HG03280 (cell line): ENCODE data around the gene TRIM9.

Experiments
- ATAC-seq: cut with Tn5 transposase; IDR thresholded peaks from one replicate; pipeline ENCODE4 v1.9.1; 2021; ENCODE audit warnings: mild to moderate bottlenecking, moderate library complexity; ENCODE audit not compliant: unreplicated experiment

TRIM9 gene

DNA sequence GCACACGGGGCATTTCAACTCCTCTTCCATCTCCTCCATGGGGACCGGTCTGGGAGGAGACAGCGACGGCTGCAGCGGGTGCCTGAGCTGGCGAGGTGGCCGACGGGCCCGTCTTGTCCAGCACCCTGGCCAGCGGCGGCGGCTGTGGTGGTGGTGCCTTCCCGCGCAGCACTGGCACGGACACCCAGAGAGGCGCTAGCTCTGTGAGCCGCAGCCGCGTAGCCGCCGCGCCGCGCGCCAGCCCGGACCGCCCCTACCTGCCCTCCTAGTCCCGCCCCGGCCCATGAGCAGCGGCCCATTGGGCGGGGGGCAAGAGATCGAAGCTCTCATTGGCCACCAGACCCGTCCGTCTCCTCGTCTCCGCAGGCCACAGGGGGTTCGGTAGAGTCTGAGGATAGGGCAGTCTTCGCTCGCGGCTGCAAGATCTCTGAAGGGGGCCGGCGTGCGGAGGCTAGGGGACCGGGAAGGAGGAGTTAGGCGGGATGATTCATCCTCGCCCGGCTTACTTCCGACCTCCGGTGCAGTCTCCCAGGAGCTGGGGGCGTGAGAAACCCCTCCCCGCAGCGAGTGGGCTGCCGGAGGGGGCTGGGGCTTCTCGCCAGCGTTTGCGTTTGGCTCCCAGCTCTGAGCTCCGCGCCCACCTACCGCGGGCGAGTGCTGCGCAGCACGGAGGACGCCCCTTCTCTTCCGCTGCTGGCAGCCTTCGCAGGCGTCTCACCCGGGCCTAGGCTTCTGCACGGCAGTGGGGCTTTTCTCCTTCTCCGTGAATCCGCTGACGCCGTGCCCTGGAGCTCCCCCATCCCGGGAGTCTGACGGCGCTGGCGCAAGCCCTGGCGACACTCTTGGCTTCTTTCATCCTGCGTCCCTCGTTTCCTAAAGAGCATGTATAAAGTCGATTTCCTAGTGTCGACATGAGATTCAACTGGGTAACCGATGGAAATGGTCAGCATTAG, at the start of gene TRIM9:
TSS of gene TRIM9 (minus strand) at position 205 of the 953 bp plus-strand sequence. CDS start at position 39, 166 bp downstream.
- peak; percentile 98 for ATAC-seq

DNA sequence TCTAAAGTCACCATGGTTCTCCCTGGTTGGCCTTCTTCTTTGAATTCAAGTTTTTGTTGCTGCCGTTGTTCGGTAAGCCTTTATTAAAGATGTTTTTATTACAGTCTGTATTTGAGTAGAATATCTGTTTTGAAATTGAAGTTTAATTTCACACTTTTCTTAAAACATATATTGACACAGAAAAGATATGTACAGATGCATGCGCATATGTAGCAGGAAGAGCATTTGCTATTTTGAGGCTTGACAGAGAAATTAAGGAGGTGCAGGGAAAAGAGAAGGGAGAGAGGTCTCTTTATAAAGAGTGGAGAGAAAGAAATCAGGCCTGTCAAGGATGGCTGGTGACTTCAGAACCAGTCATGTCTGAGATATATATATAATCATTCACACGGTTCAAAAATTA, 46.0 kb upstream of the TRIM9 start:
- ATAC-seq: no peak

DNA sequence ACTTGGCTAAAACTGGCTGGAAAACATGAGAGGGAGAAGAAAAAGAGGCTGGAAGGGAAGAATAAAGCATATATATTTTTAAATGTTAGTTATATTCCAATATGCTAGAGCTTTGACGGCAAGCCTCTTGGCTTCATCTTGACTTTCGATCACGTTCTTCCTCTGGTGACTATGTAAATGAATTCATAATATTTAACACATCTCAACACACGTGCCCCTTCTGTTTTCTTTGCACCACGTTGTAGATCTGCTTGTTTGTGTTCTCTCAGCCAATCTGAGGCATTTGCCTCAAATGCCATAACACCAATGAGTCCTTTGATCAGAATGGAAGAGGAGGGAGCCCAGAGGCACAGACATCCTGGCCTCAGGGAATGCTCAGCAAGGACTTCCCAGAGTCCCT, 45.4 kb upstream of the TRIM9 start:
- no peak for ATAC-seq

DNA sequence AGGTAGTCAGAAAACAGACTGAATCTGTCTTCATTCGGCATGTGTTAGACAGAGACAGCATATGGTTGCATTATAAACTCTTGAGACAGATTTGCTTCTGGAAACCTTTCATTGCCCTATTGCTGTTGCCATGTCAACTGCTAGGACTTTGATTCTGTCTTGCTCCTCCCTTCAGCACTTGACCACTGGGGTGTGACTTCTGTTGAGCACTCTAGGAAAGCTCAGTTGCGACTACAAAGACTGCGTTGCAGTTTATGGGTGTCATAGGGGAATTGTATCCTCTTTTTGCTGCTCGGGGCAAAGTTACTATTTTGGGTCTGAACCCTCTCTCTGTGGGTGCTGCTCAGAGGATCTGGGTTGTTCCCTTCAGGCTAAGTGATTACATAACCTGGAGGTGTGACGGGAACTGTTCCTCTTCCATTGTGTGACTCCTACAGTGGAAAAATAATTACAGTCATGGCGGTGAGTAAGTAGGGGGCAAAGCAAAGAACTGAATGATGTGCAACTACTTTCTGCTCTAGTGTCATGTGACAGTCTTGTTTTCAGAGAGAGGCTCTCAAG, 44.3 kb upstream of the TRIM9 start:
- no peak for ATAC-seq

DNA sequence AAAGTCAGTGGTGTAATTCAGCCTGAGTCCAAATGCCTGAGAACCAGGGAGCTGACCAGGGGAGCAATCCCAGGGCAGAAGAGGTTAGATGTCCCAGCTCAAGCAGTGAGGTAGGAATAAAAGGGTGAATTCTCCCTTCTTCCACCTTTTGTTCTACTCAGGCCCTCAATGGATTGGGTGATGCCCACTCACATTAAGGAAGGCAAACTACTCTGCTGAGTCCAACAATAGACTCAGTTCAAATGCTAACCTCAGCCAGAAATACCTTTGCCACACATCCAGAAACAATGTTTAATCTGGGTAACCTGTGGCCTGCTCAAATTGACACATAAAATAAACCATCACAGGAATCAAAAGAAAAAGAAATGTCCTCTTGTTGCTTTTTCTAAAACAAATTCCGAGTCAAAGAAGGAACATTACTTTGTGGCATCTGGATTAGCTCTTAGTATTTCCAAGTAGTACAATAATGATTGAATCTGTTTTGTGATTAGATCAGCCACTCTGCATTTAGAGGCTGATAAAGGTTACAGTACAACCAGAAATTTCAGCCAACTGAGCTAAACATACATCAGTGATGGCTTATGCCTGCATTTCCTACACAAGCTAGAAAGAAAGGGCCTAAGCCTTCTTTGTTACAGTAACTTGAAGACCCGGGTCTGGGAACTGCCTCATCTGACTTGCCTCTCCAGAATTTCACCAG, 43.6 kb upstream of the TRIM9 start:
- ATAC-seq: no peak

DNA sequence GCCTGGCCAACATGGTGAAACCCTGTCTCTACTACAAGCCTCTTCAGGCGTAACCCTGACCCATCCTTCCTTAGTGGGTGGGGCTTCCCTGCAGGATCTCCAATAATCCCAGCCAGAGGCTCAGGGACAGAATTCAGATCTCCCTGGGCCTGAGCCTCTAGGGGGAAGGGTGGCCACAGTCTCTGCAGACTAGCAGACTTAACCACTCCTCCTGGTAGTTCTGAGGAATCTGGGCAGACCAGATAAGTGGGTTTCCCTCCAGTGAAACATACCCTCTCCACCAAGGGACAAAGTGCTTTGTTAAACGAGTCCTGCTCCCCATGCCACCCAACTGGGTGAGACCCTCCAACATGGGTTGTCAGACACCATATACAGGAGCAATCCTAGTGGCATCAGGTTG, 36.6 kb upstream of the TRIM9 start:
- no peak for ATAC-seq

DNA sequence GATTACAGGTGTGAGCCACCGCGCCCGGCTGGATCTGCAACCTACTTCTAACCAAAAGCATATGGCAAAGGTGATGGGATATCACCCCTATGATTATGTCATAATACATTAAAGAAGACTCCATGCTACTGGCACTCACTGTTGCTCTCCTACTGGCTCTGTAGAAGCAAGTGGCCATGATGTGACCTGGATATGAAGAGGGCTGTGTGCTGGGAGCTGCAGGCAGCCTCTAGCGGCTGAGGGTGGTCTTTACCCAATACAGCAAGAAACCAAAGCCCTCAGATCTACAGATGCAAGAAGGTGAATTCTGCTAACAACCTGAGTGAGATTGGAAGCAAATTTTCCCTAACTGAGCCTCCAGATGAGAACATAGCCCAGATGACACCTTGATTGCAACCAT, 34.2 kb upstream of the TRIM9 start:
- no peak for ATAC-seq

DNA sequence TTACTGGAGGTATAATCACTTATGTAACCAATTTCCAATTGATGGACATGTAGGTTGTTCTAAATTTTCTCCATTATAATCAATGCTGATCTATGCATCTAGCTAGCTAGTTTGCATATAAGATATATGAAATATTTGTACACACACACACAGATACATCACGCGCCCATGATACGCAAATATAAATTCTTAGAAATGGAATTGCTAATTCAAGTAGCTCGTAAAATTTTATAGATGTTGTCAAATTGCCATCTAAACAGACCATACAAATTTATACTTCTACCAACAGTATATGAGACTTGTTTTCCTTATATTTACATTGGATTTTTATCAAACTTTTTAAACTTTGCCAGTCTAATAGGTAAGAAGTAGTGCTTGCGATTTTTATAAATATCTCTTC, 29.1 kb upstream of the TRIM9 start:
- no peak for ATAC-seq

DNA sequence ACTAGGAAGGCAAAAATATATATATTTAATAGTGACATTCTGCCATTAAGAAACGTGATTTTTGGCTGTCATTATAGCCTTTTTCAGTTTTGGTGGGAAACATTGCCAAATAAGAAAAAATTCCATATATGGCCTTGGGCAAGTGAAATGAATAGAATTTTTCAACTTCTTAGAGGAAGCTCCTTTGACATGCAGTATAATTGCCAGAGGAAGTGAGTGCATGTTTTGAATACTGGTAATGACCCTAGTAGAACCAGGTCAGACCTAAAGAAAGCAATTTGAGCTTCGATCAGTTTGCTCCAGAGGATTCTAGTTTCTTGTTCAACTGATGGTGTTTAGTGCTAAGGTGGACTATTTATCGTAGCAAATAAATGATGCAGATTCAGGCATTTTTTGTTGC, 26.2 kb upstream of the TRIM9 start:
- no peak for ATAC-seq

DNA sequence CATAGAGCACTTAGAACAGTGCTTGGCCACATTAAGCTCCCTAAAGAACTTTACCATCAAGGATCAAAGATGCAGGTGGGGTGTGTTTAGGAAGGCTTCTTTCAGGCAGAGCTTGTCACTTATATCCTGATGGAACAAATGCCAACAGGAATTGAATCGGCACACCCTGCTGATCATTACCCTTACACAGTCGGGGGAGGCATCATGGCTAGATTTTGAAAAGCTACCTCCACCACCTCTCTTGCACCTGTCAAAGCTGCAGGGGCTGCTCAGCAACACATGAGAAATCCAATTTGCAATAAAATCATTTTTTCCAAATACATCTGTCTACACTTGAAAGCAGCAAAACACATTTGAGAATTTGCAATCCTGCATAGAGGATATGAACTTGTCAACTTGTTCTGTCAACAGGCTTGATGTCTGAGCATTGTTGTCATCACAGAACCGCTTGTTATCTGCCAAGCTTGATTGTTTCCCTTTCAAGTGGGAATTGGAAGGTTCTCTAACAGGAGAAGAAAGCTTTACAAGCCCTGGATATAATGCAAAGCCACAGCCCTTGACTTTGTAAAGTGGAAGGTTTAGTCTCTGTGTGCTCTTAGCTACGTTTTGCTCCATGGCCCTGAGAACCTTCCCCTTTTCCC, 24.6 kb upstream of the TRIM9 start:
- ATAC-seq: no peak

DNA sequence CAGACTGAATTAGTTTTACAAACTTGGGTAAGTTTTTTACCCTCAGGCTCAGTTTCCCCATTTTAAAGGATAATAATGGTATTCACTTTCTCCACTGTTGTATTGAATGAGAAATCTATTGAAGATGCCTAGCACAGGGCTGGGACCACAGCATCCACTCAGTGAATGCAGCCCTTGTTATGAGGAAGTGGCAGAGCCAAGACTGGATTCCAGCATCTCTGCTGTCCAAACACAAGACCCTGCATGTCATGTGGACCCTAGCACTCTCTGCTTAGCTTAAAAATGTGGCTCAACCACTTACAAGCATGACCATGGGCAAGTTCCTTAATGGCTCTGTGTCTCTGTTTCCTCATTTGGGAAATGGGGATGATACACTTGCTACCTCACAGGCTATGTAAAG, 24.1 kb upstream of the TRIM9 start:
- no peak for ATAC-seq

DNA sequence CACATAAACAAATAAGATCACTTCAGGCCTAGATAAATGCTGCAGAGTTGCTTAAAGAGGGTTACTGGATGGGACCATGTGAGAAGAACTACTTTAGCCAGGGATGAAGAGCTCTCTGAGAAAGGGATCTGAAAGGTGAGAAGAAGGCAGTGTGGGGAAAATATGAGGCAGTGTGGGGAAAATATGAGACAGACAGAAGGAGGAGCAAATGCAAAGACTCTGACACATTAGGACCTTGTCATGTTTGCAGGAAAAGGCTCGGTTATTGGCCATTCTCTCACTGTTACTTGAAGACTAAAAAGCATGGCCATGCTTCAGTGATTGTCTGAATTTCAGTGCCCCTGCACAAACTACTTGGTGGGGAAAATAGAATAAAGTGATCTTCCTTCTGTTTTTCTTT, 22.7 kb upstream of the TRIM9 start:
- no peak for ATAC-seq

DNA sequence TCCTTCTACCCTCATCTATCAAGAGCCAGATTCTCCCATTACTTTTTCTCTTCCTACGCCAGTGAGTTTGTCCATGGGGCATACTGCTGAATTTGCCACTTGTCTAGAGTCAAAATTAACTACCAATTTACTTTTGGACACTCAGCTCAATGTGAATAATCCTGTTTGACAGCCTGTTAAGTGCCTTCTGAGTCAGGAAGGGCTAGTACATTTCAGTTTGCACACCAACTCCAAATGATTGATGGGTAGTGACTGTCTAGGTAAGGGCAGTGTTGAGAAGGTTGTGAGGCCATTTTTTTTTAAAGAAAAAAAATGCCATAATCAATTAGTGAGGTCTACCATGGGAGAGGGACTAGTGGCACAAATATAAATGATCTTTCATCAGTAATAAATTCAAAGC, 21.8 kb upstream of the TRIM9 start:
- ATAC-seq: no peak

DNA sequence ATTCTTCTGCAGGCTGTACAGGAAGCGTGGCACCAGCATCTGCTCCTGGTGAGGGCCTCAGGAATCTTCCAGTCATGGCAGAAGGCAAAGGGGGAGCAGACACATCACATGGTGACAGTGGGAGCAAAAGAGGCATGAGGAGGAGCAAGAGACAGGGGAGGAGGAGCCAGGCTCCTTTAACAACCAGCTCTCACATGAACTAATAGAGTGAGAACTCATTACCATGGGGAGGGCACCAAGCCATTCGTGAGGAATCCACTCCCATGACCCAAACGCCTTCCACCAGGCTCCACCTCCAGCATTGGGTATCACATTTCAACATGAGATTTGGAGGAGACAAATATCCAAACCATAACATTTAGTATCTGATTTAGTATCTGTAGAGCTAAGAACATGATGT, 14.7 kb upstream of the TRIM9 start:
- no peak for ATAC-seq

DNA sequence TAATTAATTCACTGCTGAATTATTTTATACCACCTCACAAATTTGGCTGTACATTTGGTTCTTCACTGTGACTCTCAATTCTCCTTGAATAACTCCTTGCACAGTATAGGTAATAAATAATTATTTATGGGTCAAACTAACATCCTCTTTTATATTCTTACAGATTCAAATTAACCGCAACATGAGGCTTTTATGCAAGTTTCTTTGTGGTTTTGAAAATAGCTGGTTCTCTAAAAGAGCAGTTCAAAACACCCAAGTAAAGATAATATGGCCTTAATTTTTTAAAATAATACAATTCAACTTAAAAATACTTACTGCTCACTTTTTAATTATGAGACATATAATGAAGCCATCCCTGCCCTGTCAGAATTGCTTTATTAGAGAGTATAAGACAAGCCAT, 12.9 kb upstream of the TRIM9 start:
- no peak for ATAC-seq

DNA sequence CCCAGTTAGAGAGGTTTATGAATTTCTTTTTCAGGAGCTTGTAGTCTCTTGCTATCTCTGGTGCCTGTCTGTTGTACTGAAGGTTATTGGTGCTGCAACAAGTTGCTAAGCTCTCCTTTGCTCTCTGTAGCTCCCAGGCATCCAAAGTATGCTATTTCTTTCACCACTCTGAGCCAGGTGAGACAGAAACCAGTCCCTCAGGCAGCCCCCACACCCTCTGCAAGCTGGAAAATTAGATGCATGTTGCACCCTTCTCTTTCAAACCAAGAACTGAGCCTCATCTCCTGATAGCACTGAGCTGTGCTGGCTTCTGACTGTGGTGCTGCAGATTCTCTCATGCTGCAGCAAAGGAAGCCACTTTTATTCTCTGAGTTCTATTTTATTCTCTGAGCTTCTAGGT, 9.6 kb upstream of the TRIM9 start:
- no peak for ATAC-seq

DNA sequence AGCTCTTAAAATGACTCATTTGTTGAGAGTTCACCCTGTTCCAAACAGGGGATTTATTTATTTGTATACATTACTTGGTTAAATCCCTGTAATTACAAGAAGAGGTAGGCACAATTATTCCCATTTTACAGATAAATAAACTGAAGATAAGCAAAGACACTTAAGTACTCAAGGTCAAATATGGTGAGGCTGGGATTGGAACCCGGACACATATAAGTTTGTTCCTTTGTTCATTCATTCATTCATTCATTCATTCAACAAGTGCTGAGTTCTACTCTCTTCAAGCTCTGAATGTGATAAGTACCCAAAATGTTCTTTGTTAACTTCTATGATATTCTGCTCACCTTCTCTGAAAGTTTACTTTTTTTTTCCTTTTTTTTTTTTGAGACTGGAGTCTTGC, 2.4 kb upstream of the TRIM9 start:
- no peak for ATAC-seq

DNA sequence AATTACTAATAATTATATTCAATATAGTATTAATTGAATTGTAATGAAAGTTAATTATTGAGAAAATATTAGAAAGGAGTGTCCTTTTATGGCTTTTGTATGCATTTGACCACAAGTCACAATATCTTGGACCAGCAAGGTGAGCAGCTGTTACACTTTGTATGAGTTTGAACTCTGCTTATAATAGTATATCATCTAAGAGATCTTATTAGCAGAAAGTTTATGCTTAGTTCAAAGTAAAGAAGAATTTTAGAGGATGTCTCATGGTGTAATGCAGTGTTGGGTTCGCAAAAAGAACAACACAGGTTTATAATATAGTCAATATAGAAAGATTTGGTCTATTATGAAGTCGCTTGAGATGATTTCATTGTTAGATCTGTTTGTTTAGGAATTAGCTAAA, 2.0 kb upstream of the TRIM9 start:
- no peak for ATAC-seq

DNA sequence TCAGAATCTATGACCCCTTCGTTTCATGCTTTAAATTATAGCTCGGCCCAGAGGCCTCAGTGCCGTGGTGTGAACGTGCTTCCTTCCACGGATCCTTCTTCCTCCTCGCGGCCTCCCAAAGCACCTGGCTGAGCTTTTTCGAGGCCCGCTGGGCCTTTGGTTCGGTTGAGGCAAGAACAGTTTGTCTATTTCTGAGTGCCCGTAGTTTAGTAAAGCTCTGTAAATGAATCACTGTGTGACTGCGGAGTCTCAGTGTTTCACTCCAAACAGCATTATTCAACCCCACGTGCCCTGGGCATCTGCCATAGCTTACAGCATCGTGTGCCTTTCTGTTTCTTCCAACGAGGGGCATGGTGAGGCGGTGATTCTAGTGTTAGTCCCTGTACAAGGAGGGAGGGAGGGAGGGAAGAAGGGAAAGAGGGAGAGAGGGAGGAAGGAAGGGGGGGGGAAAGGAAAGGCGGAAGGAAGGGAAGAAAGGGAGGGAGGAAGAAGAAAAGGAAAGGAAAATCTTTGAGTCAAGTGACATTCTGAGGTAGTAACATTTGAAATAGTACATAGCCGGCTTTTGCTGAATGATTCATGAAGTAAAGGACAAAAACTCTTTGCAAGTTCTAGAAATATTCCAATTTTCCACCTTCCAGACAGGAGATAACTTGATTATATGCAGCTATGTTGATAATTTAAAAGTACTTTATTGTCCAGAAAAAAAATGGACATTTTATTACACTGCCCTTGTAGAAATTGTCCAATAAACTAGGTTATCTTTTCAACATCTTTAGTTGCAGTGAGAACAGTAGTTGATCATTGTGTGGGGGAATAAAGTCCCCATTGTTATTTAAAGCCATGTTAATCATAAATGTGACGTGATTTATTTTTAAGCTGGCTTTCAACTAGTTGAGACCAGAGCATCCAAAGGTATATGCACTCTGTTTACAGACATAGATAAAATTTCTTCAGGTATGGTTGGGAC, 1.2 kb upstream of the TRIM9 start:
- no peak for ATAC-seq

DNA sequence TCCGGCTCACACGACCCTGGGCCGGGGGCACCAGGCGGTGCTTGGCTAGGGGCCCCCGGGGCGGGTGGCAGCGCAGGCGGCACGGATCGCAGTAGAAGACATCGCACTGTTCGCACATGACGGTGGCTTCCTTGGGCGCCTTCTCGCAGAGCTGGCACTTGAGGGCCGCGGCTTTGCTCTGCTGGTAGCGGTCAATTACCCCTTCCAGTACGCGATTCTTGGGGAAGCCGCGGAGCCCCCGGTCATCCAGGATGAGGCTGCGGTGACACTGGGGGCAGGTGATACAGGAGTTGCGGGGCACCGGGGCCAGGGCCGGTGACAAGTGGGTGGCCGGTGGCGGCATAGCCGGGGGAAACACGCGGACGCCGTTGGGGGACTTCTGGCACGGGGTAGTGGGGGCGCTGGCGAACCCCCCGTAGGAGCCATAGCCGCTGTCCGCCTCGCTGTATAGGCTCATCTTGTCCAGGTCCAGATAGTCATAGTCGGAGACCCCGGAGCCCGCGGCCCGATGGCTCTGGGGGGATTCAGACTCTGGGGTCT, 553 bp downstream of the TRIM9 start:
- no peak for ATAC-seq
